Ammon's horn (tissue), 1 donor: ENCODE measurements around the gene CLDN5.

ENCODE experiments used
- DNase-seq: peaks from one replicate; pipeline ENCODE4 v3.0.0-alpha.2; 2016; ENCODE audit warnings: low spot score

The CLDN5 gene, protein sequence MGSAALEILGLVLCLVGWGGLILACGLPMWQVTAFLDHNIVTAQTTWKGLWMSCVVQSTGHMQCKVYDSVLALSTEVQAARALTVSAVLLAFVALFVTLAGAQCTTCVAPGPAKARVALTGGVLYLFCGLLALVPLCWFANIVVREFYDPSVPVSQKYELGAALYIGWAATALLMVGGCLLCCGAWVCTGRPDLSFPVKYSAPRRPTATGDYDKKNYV

GRCh38 chr22:19524170-19525115, at the start of gene CLDN5:
Gene CLDN5 (minus strand): TSS chr22:19524410. CDS start chr22:19524255, 155 bp downstream.
- no peak for DNase-seq

- no peak for DNase-seq
These were observed 47.8 kb upstream of the CLDN5 start for GRCh38 chr22:19571995-19572394.

- no peak for DNase-seq
These were observed 47.1 kb upstream of the CLDN5 start for GRCh38 chr22:19571207-19571795.

DNA sequence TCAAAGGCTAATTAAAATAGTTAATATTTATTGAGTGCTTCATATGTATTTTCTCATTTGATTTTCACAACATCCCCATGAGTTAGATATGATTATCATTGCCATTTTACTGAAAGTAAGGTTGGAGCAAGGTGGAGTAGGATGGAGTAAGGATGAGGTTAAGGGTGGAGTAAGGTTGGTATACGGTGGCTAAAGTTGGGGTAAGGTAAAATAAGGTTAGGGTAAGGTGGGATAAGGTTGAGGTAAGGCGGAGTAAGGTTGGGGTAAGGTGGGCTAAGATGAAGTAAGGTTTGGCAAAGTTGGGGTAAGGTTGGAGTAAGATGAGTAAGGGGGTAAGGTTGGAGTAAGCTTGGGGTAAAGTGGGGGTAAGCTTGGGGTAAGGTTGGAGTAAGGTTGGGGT, 45.8 kb upstream of the CLDN5 start:
- no peak for DNase-seq

DNA sequence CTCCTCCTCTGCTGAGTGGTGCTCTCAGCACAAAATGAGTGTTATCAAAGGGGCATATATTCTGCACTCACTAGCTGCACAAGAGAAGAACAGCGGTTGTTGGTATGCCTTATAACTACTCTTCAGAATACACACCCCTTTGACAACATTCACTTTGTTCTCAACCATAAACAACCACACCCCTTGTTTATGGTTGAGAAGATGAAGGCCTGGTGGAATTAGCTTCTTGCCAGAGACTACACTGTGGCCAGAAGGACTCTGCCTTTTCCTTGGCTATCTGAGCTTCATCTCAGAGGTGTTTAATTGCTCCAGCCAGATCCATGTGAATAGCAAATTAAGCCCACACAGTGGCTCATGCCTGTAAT, 45.0 kb upstream of the CLDN5 start:
- no peak for DNase-seq

DNA sequence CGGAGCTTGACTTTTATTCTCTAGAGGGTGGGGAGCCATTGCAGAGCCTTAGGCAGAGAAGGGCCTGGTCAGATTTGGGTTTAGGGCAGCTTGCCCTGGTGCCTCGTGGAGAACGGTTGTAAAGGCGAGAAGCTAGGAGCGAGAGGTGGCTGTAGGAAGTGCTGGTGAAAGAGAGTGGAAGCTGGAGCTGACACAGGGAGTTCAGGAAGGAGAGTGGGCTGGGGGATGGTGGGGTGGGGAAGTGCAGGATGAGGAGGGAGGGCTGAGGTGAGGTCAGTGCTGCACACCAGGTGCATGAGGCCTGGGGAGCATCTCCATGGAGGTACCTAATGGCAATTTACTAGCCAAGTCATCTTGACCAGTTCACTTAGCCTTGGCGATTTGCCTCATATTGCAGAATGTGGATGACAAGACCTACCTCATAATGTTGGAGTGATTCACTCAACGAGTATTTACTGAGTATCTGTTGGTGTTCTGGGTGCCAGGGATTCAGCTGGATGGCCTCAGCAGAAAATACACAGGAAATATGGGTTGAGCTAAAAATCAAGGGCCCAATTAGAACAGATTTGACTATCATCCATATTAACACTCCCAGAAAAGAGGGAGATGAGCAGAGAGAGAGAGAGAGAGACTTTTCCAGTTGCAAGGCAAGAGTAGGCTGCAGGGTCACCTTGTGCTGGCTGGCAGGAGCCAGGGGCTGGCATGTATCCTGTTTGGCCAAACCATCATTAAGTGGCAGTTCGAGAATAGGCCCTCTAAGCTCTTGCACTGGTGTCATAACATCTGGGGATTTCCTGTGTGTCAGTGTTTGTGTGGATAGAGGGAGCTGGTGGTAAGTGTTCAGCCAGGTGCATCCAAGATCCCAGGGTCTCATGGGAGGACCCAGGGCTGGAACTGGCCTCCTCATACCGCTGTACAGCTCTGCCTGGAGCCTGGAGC, 44.4 kb upstream of the CLDN5 start:
- DNase-seq: no peak

GRCh38 chr22:19567157-19568009, 43.2 kb upstream of the CLDN5 start:
- DNase-seq: no peak

DNA sequence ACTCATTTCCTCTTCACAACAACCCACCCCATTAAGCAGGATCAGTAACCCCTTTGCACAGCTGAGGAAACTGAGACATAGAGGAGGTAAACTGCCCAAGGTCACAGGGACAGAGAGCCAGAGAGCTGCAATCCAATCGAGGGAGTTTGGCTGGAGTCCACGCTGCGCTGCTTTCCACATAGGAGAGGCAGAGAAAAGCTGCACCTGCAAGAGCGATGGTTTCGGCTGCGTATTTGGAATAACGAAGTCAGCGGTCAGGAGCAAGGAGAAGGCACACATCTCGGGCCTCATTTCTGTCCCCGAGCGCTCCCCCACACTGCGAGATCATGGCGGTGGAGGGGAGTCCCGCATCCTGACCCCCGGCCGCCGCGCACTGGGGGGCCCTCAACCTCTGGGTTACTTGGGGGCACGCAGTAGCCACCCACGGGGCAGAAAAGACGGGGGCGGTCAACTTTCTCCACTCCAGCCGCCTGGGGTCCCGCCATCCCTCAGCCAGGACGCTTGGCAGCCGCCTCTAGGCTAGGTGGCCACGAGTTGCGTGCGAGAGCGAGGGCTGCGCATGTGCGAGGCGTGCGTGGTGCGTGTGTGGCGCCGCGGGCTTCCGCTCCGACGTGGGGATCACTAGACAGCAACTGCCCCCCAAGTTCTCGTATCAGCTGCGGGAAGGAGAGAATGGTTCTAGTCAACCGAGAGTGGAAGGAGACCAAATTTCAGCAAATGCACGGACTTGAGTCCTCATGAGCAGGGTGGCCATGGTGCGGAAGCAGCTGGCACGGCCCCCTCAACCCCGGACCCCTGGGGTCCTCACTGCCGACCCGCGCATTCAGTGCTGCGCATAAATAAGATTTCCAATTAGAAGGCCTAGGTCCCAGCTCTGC, 42.3 kb upstream of the CLDN5 start:
- DNase-seq: no peak

- DNase-seq: no peak
These were observed 41.4 kb upstream of the CLDN5 start for GRCh38 chr22:19565382-19566278.

- no peak for DNase-seq
These were observed 35.7 kb upstream of the CLDN5 start for GRCh38 chr22:19559956-19560355.

- DNase-seq: no peak
These were observed 35.2 kb upstream of the CLDN5 start for GRCh38 chr22:19559324-19559811.

- DNase-seq: no peak
These were observed 32.8 kb upstream of the CLDN5 start for GRCh38 chr22:19556963-19557545.

DNA sequence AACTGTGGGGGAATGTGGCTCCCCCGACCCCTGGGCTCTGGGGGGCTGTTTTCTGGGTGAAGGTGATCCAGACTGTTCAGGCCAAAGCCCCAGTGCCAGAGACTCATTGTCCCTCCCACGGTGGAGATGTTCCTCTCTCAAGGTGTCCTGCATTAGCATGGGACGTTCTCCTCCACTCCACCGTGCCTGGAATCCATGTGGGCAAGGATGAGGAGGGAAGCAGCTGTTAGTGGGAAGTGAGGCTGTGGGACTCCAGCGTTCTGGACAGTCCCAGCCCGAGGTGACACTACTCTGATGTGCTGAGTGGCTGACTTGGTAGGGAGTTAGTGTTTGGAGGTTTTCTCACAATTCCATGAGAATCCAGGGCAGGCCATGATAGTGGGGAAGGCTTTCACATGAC, 31.4 kb upstream of the CLDN5 start:
- no peak for DNase-seq

GRCh38 chr22:19554834-19555404, 30.7 kb upstream of the CLDN5 start:
- no peak for DNase-seq

- no peak for DNase-seq
These were observed 29.0 kb upstream of the CLDN5 start for GRCh38 chr22:19553201-19553600.

DNA sequence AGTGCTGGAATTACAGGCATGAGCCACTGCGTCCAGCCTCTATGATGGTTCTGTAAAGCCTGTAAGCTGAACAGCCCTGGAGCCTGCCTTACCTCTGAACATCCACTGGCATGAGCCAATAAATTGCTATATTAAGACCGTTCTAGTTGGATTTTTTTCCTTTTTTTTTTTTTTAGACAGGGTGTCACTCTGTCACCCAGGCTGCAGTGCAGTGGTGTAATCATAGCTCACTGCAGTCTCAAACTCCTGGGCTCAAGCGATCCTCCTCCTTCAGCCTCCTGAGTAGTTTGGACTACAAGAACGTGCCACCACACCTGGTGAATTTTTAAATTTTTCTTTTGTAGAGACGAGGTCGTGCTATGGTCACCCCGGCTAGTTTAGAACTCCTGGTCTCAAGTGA, 26.2 kb upstream of the CLDN5 start:
- no peak for DNase-seq

- DNase-seq: no peak
These were observed 25.2 kb upstream of the CLDN5 start for GRCh38 chr22:19549428-19549827.

DNA sequence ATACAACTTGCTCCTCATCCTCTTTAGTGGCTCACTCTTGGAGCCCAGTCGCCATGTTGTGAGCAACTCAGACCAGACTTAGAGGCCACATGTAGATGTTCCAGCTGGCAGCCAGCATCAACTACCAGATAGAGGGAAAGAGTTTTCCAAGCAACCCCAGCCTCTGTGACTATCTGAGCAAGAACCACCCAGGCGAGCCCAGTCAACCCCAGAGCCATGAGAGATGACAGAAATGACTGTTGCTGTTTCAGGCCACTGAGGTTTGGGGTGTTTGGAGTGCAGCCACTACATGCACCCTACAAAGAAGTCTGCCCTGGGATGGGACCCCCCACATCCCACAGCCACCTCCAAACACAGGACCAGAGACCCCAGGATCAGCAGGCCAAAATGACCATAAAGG, 24.8 kb upstream of the CLDN5 start:
- no peak for DNase-seq
